ENCODE data around the gene CES4A. TPM values are rescaled to one million over a fixed set of nuclear protein-coding genes. Genes with fewer than 3 reads are reported as not detected.
A peak's percentile ranks its signal among the peaks of the same experiment; 100 is the strongest.
"Not testable (repeated sequence)": the region's sequence is repeated elsewhere in the genome, so short reads cannot be mapped to it uniquely, and the experiment has no call there.

CES4A gene
- total RNA-seq, 1 experiment from 2014 or later = not detected

DNA sequence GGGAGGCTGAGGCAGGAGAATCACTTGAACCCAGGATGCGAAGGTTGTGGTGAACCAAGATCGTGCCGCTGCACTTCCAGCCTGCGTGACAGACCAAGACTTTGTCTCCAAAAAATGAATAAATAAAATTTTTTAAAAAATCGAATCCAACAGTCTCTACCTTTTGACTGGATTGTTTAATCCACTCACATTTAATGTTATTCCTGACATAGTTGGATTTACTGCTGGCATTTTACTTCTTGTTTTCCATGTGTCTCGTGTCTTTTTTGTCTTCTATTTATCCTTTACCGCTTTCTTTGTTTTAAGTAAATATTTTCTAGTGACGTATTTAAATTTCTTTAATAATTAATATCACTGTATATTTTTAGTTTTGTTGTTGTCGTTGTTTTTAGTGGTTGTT is 5.4 kb upstream of the CES4A start:
- DNase-seq (ENCODE audit: extremely low read depth, low read depth) = no peak

DNA sequence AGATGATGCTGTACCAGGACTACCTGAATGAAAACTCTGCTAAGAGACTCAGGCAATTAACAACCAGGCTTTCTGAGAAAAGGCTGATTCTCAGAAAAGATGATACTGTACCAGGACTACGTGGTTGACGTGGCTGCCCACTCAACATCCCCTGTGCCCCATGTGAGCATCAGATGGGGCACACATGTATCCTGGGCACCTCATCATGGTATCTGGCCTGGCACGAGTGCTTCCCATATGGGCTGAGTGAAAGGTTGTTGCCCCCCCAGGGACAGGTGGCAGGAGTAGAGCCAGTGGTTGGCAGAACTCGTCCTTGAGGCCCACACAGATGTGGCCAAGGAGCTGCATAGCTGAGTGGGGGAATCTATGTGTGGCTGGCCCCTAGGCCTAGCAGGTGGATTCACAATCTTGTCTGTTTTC is 3.5 kb upstream of the CES4A start:
- DNase-seq (ENCODE audit: extremely low read depth, low read depth) = no peak

DNA sequence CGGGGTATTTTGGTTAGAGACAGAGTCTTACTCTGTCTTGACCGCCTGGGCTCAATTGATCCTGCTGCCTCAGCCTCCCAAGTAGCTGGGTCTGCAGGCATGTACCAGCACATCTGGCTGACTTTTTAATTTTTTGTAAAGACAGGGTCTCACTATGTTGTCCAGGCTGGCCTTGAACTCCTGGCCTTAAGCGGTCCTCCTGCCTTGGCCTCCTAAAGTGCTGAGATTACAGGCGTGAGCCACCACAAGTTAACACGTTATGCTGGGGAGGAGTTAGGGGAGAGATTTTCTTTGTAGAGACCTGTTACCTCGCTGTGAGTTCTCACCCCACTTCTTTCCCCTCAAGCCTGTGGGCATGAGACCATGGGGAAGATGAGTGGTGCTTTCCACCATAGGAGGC is 1.8 kb upstream of the CES4A start:
- no peak for DNase-seq (ENCODE audit: extremely low read depth, low read depth)

- no peak for DNase-seq (ENCODE audit: extremely low read depth, low read depth)
These were observed 3.2 kb downstream of the CES4A start for GRCh38 chr16:66991545-66992077.

- DNase-seq (ENCODE audit: extremely low read depth, low read depth) = not testable (repeated sequence)
These were observed 5.2 kb downstream of the CES4A start for GRCh38 chr16:66993558-66993957.

- no peak for DNase-seq (ENCODE audit: extremely low read depth, low read depth)
These were observed 8.1 kb downstream of the CES4A start for GRCh38 chr16:66996324-66996982.

DNA sequence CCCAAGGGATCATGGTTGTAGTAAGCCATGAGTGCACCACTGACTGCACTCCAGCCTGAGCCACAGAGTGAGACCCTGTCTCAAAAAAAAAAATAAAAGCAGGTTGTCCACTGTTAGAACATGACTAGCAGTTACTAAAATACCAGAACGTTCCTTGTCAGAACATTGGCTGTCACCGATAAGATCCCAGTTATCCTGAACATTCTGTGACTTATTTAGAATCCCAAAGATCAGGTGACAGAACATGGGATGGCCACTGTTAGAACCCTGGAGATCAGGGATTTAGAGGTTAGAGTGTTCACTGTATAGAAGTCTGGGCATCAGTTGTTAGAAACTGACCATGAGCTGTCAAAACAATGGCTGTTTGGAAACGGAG is 8.6 kb downstream of the CES4A start:
- DNase-seq (ENCODE audit: extremely low read depth, low read depth) = no peak

DNA sequence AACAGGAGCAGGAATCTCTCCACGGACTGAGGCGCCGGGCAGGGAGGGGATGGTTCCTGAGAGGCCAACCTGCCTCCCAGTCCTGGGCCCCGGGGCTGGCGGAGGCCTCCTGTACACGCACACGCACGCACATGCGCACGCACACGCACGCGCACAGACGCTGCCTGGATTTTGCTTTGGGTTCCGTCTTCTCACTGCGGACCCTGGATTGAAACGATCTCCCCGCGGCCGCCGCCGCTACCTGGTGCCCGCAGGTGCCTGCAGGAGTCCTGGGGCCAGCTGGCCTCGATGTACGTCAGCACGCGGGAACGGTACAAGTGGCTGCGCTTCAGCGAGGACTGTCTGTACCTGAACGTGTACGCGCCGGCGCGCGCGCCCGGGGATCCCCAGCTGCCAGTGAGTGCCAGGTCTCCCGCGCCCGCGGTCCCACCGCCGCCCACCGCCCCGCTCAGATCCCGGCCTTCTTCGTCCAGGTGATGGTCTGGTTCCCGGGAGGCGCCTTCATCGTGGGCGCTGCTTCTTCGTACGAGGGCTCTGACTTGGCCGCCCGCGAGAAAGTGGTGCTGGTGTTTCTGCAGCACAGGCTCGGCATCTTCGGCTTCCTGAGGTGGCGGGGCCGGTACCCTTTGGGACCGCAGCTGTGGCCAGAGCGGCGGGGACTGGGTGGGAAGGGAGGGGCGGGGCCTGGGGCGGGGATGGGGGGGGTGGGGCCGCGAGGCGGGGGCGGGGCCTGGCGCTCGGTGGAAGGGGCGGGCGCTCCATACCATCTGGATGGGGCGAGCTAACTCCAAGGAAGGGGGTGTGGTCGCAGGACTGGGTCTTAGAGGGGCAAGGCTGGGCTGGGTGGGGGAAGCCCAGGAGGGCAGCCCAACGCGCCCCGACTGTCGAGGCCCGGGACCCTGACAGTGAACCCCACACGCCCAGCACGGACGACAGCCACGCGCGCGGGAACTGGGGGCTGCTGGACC is 12.3 kb downstream of the CES4A start:
- DNase-seq (ENCODE audit: extremely low read depth, low read depth) = no peak

- DNase-seq (ENCODE audit: extremely low read depth, low read depth) = no peak
These were observed 13.3 kb downstream of the CES4A start for GRCh38 chr16:67001726-67002125.

DNA sequence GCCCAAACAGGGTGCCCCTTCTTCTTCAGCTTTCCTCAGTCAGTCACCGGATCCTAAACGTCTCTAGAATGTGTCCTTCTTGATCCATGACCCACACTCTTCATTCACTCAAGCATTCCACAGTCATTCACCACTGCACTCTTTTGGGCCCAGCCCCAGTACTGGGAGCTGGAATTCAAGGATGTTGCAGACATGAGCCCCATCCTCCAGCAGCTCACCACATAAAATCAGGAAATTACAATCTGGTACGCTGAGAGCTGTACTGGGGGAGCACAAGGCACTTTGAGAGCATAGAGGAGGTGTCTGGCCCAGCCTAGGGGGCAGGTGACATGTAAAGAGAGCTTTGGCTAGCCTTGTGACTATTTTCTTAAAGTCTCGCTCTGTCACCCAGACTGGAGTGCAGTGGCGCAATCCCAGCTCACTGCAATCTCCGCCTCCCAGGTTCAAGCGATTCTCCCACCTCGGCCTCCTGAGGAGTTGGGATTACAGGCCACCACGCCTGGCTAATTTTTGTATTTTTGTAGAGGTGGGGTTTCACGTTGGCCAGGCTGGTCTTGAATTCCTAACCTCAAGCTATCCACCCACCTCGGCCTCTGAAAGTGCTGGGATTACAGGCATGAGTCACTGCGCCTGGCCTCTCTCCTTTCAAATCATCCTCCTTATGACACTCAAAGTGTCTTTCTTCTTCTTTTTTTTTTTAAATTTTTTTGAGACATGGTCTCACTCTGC is 18.7 kb downstream of the CES4A start:
- no peak for DNase-seq (ENCODE audit: extremely low read depth, low read depth)

DNA sequence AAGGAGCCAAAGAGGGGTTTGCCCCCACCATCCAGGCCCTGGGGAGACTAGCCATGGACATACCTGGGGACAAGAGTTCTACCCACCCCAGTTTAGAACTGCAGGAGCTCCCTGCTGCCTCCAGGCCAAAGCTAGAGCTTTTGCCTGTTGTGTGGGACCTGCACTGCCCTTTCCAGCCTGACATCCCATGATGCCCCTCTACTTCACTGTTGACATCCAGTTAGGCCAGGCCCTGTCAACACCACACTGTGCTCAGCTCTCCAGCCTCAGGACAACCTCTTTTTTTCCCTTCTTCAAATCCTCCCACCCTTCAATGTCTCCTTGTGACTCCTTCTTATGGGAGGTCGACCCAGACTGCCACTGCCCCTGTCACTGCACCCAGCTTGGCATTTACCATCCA is 20.8 kb downstream of the CES4A start:
- no peak for DNase-seq (ENCODE audit: extremely low read depth, low read depth)

GRCh38 chr16:67011274-67011673 is 22.9 kb downstream of the CES4A start:
- DNase-seq (ENCODE audit: extremely low read depth, low read depth) = no peak

DNA sequence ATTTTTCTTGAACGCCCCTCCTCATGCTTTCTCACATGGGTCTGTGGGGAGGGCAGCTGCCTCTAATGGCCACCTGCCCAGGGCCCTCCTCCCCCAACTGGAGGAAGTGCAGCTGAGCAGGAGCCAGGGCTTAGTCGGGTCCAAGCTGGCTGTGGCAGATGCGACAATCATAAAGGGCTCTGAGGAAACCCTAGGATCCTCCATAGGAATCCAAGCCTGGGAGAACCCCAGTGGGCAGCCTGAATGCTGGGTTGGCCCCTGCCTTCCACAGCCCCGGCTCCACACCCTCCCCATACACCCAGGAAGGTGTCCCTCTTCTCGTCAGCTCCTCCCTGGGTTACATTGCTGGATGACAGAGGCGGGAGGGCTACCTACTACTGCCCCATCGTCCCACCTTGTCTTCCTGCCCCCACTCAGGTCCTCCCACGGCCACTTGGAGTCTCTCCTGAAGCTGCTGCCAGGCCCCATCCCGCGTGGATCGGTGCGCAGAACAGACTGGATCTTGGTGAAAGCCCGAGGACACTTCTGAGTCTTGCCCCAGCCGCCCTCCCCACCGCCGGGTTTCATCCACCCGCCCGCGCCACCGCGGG is 24.9 kb downstream of the CES4A start:
- no peak for DNase-seq (ENCODE audit: extremely low read depth, low read depth)

- DNase-seq (ENCODE audit: extremely low read depth, low read depth) = peak; percentile 49
These were observed 25.6 kb downstream of the CES4A start for GRCh38 chr16:67013823-67014633.

GRCh38 chr16:67014634-67015312 is 26.4 kb downstream of the CES4A start:
- no peak for DNase-seq (ENCODE audit: extremely low read depth, low read depth)

DNA sequence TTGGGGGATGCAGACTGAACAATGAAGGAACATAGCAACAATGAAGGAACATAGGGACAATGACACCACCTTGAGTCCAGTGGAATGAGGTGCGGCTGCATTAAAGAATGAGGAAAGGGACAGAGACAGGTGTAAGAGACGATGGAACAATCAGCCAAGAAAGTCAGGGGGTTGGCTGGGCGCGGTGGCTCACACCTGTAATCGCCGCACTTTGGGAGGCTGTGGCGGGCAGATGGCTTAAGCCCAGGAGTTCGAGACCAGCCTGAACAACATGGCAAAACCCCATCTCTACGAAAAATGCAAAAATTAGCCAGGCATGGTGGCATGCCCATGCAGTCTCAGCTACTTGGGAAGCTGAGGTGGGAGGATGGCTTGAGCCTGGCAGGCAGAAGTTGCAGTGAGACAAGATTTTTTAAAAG is 26.9 kb downstream of the CES4A start:
- DNase-seq (ENCODE audit: extremely low read depth, low read depth) = no peak

- no peak for DNase-seq (ENCODE audit: extremely low read depth, low read depth)
These were observed 27.8 kb downstream of the CES4A start for GRCh38 chr16:67016143-67016542.

DNA sequence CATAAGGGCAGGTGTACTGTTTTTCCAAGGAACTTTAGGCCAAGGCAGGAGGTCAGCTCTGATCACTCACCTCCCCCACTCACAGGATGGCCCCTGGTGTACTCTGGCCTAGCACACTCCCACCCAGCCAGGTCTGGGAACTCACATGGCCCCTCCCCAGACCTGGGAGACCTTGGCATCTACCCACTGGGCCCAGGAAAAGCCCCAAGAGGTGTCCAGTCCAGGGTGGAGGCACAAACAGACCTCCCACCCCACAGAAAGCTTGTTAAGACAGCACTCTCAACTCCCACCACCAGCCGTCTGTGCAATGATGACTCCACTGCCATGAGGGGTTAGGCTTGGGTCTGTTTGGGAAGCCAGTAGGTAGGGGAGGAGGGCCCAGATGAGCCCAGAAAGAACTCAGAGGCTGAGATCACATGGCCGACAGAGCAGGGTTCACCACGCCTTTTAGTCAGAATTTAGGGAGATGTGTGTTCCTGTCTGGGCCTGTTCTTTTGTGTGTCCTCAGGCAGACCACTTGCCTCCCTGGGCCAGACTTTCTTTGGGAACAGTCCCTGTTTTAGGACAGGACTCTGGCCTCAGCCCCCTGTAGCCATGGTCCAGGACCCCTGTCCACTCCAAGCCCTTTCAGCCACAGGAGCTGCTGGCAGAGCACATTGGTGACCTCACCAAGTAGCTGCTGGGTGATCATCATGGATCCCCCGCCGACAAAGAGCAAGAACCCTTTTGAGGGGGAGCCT is 28.5 kb downstream of the CES4A start:
- no peak for DNase-seq (ENCODE audit: extremely low read depth, low read depth)

- no peak for DNase-seq (ENCODE audit: extremely low read depth, low read depth)
These were observed 29.0 kb downstream of the CES4A start for GRCh38 chr16:67017421-67017750.

Measured in NCI-H460 (cell line).